HG02885 (cell line): ENCODE data around the gene RTP5.
"Not testable (repeated sequence)": the region's sequence is repeated elsewhere in the genome, so short reads cannot be mapped to it uniquely, and the experiment has no call there.

Experiments used
- ATAC-seq: cut with Tn5 transposase; IDR thresholded peaks from one replicate; pipeline ENCODE4 v1.9.1; 2021; ENCODE audit warnings: mild to moderate bottlenecking; ENCODE audit not compliant: unreplicated experiment, poor library complexity

Gene RTP5

DNA sequence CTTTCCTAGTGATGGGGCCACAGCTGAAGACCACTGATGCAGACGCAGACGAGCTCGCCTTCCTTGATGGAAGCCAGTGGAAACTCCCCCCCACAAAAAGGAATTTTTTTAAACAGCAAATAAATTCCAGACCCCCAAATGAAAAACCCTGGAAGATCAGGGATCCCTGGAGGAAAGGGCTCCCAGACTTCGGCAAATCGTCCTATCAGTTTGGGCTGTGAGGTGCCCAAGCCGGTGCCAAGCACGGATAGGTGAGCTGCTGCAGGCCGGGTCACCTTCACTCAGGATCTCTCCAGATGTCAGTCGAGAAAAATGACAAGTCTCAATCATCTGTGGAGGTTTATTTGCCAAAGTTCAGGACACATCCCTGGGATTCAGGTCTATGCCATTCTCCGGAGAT lies 42.0 kb downstream of the RTP5 start:
- no peak for ATAC-seq

GRCh38 chr2:241912021-241912555 lies 42.6 kb downstream of the RTP5 start:
- ATAC-seq: no peak

DNA sequence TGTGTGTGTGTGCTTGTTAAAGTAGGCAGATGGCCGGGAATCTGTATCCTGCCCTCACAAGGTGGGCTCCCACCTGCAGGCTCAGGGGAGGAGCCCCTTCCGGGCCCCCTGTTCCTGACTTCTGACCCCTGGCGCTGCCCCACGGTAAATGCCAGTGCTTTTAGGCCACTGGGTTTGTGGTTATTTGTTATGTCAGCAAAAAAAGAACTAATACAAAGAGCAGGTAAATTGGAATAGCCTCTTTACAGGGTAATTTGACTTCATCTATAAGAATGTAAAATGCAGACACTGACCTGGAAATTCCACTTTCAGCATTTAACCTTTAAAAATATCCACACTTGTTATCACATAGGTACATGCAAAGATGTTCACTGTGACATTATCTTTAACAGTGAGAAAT lies 44.2 kb downstream of the RTP5 start:
- ATAC-seq: no peak

GRCh38 chr2:241914542-241914941 lies 45.0 kb downstream of the RTP5 start:
- ATAC-seq: no peak

DNA sequence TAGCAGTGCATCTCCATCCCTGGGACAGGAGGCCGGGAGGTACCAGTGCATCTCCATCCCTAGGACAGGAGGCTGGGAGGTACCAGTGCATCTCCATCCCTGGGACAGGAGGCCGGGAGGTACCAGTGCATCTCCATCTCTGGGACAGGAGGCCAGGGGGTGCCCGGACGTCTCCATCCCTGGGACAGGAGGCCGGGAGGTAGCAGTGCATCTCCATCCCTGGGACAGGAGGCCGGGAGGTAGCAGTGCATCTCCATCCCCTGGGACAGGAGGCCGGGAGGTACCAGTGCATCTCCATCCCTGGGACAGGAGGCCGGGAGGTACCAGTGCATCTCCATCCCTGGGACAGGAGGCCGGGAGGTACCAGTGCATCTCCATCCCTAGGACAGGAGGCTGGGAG lies 52.1 kb downstream of the RTP5 start:
- ATAC-seq: not testable (repeated sequence)

- no peak for ATAC-seq
Observed at GRCh38 chr2:241922411-241922810, 52.9 kb downstream of the RTP5 start.

GRCh38 chr2:241922816-241923601 lies 53.5 kb downstream of the RTP5 start:
- not testable (repeated sequence) for ATAC-seq
